Endothelial cell of umbilical vein (primary cell): ENCODE data around the gene FUCA2. TPM values are rescaled to one million over a fixed set of nuclear protein-coding genes. Genes with fewer than 3 reads are reported as not detected.

Source experiments
- BruUV-seq: library from RNA; stranded (reverse); fragments of 400-500 nt; replicated peaks from 2 replicates; lab custom pipeline; 2021; lab: Mats Ljungman, UMichigan
- CTCF ChIA-PET: fragments of 300-600, 350-600 bp; sonication (Branson Sonifier 250); formaldehyde crosslinking; loops from one replicate; lab custom pipeline; 2021; ENCODE audit warnings: antibody characterized with exemption, inconsistent platforms; lab: Charles Lee
- POLR2A ChIA-PET: fragments of 300-600, 350-600 bp; sonication (Branson Sonifier 250); formaldehyde crosslinking; loops from one replicate; lab custom pipeline; 2021; ENCODE audit warnings: antibody characterized with exemption, inconsistent platforms; lab: Charles Lee
- DNase-seq: peaks from one replicate; pipeline ENCODE4 v3.0.0-alpha.2; 2011; ENCODE audit warnings: low read depth, low spot score
- FAIRE-seq: peaks from 2 replicates; lab custom pipeline; 2011; peaks lifted over from hg19 to GRCh38; lab: Jason Lieb, UNC
- H2AFZ ChIP-seq: 2 replicates; pipeline ENCODE4 v1.6.0; 2012; ENCODE audit warnings: low read depth, low read length, control low read depth, inconsistent platforms
- H3K27ac ChIP-seq: 2 replicates; pipeline ENCODE4 v1.5.1; 2011; ENCODE audit warnings: low read depth, mild to moderate bottlenecking, control low read depth, low read length, moderate library complexity; ENCODE audit not compliant: insufficient read depth
- H3K27me3 ChIP-seq, 2 experiments: 2 replicates each; pipeline versions ENCODE4 v1.6.0 to v1.6.1; 2011; ENCODE audit warnings: low read length in 2 of 2, mixed read lengths in 1 of 2; ENCODE audit not compliant: control insufficient read depth in 2 of 2, insufficient read depth in 2 of 2
- H3K36me3 ChIP-seq, 2 experiments: 2 replicates in 1 of 2; 3 replicates in 1 of 2; pipeline ENCODE4 v1.5.1; 2011; ENCODE audit warnings: low read length in 2 of 2, mild to moderate bottlenecking in 1 of 2, moderate library complexity in 1 of 2; ENCODE audit not compliant: control insufficient read depth in 2 of 2, insufficient read depth in 2 of 2; ENCODE audit errors: extremely low read depth in 1 of 2
- H3K4me1 ChIP-seq: 3 replicates; pipeline ENCODE4 v1.5.1; 2011; ENCODE audit warnings: mild to moderate bottlenecking, low read length; ENCODE audit not compliant: control insufficient read depth, insufficient read depth; ENCODE audit errors: extremely low read depth
- H3K4me2 ChIP-seq: 2 replicates; pipeline ENCODE4 v1.6.1; 2011; ENCODE audit warnings: low read length, control low read depth, mixed read lengths; ENCODE audit not compliant: insufficient read depth
- H3K4me3 ChIP-seq, 3 experiments: fragments of 200-600 bp in 1 of 3; sonication (generic), shearing (Covaris generic) in 1 of 3; replicated peaks in 1 of 3; 2 replicates each; pipeline ENCODE4 v1.5.1; 2011 to 2016; ENCODE audit warnings: control low read depth in 3 of 3, low read length in 3 of 3, mild to moderate bottlenecking in 2 of 3, inconsistent platforms in 1 of 3, low read depth in 1 of 3, moderate library complexity in 1 of 3; ENCODE audit not compliant: insufficient read depth in 1 of 3
- H3K79me2 ChIP-seq: 2 replicates; pipeline ENCODE4 v1.6.0; 2012; ENCODE audit warnings: low read length, inconsistent platforms; ENCODE audit not compliant: control insufficient read depth, insufficient read depth
- H3K9ac ChIP-seq: replicated peaks from 2 replicates; pipeline ENCODE3; 2011; ENCODE audit warnings: low read length, control low read depth; ENCODE audit not compliant: insufficient read depth; ENCODE audit errors: extremely low read depth
- H3K9me1 ChIP-seq: replicated peaks from 3 replicates; pipeline ENCODE4 v1.6.0; 2011; ENCODE audit warnings: mild to moderate bottlenecking, low read length; ENCODE audit not compliant: control insufficient read depth, insufficient read depth; ENCODE audit errors: extremely low read depth
- H3K9me3 ChIP-seq: replicated peaks from 2 replicates; pipeline ENCODE4 v1.5.1; 2012; ENCODE audit warnings: low read length, inconsistent platforms; ENCODE audit not compliant: control insufficient read depth, insufficient read depth
- H4K20me1 ChIP-seq: replicated peaks from 2 replicates; pipeline ENCODE3; 2011; ENCODE audit warnings: mild to moderate bottlenecking, low read length; ENCODE audit not compliant: control insufficient read depth, insufficient read depth; ENCODE audit errors: extremely low read depth
- CTCF ChIP-seq, 2 donors: IDR thresholded peaks; 1 replicate in 1 of 2; 2 replicates in 1 of 2; pipeline ENCODE4 v1.5.1; 2011; ENCODE audit warnings: low read length in 2 of 2, mild to moderate bottlenecking in 2 of 2, moderate library complexity in 2 of 2, control low read depth in 1 of 2, inconsistent platforms in 1 of 2, low read depth in 1 of 2; ENCODE audit not compliant: insufficient read depth in 1 of 2; ENCODE audit errors: extremely low read depth in 1 of 2
- EZH2 ChIP-seq: IDR thresholded peaks from 2 replicates; pipeline ENCODE4 v1.6.1; 2012; ENCODE audit warnings: borderline replicate concordance, low read depth, mild to moderate bottlenecking, moderate library complexity, low read length, inconsistent platforms; ENCODE audit not compliant: severe bottlenecking
- FOS ChIP-seq: IDR thresholded peaks from 2 replicates; pipeline ENCODE4 v1.6.1; 2011; ENCODE audit warnings: mild to moderate bottlenecking, low read length, moderate library complexity, borderline replicate concordance; ENCODE audit not compliant: insufficient read depth
- GATA2 ChIP-seq: IDR thresholded peaks from 2 replicates; pipeline ENCODE4 v1.7.0; 2011; ENCODE audit warnings: low read depth, mild to moderate bottlenecking, moderate library complexity, mixed read lengths, low read length; ENCODE audit not compliant: insufficient read length, insufficient read depth
- JUN ChIP-seq: IDR thresholded peaks from 2 replicates; pipeline ENCODE4 v1.6.1; 2011; ENCODE audit warnings: borderline replicate concordance, low read depth; ENCODE audit not compliant: insufficient read length, insufficient read depth
- MAX ChIP-seq: IDR thresholded peaks from 2 replicates; pipeline ENCODE4 v1.6.1; 2011; ENCODE audit not compliant: insufficient read depth, insufficient read length
- POLR2A ChIP-seq: IDR thresholded peaks from 2 replicates; pipeline ENCODE4 v1.6.1; 2012; ENCODE audit warnings: low read depth, mild to moderate bottlenecking, control low read depth, low read length
- dilution Hi-C: fragments of 300-500 bp; cut with MboI; formaldehyde crosslinking; loops from one replicate; pipeline ENCODE4 v1.15.0; 2019; ENCODE audit warnings: low sequenced_read_pairs; ENCODE audit not compliant: extremely low pct_ligation_motif_present
- intact Hi-C: fragments of 100-400 bp; cut with micrococcal nuclease; formaldehyde crosslinking; loops from one replicate; pipeline ENCODE4 v1.10.0; 2022
- polyA plus RNA-seq, 4 experiments: library from polyadenylated mRNA; depleted of rRNA in 3 of 4; stranded (reverse) in 3 of 4; unstranded in 1 of 4; fragments of >200 nt; gene quantifications; 2 replicates each; pipeline versions ENCODE4 v1.2.1 to v1.2.3, GENCODE V29; 2011 to 2012; ENCODE audit warnings: missing spikeins in 1 of 4
- total RNA-seq: library from RNA; stranded (reverse); gene quantifications from 2 replicates; pipeline ENCODE4 v1.2.3, GENCODE V29; 2021

FUCA2 gene
- total and polyA plus RNA-seq, 2 donors (not counting 3 experiments of a cell fraction or from before 2014, with no cell fraction given): 29.7 to 80.9 TPM

GRCh38 chr6:143498428-143498827 is 13.1 kb downstream of the FUCA2 start:
- Histone ChIP-seq H3K9ac (no peak overlapping the region), H4K20me1 (no peaks in the 10 kb centered on the region), H3K36me3 (peaks cover 3 to 9% of the 10 kb centered on the region in 2 experiments), H3K27me3 (no peaks in the 10 kb centered on the region), H3K27ac (no peak overlapping the region), H3K4me3 (no peak overlapping the region), H2AFZ (no peak overlapping the region), H3K9me1 (no peaks in the 10 kb centered on the region), H3K79me2 (no peaks in the 10 kb centered on the region), H3K4me1 (no peaks in the 10 kb centered on the region), H3K4me2 (no peak overlapping the region), H3K9me3 (no peaks in the 10 kb centered on the region)
- intact Hi-C loops (no loop called here), dilution Hi-C loops (no loop called here)
- FAIRE-seq (no peak), DNase-seq (no peak)
- CTCF ChIA-PET: no interaction called here
- POLR2A ChIA-PET: no interaction called here
- TF ChIP-seq FOS (no peak), GATA2 (peak; percentile 30)
- no TSS peak for BruUV-seq

GRCh38 chr6:143496974-143497373 is 14.5 kb downstream of the FUCA2 start:
- Histone ChIP-seq H4K20me1 (no peaks in the 10 kb centered on the region), H3K9me1 (no peaks in the 10 kb centered on the region), H3K27me3 (no peaks in the 10 kb centered on the region), H3K9ac (no peak overlapping the region), H3K4me1 (no peaks in the 10 kb centered on the region), H2AFZ (no peak overlapping the region), H3K36me3 (peaks cover 3 to 9% of the 10 kb centered on the region in 2 experiments), H3K79me2 (no peaks in the 10 kb centered on the region), H3K4me3 (no peak overlapping the region), H3K4me2 (no peak overlapping the region), H3K27ac (no peak overlapping the region), H3K9me3 (no peaks in the 10 kb centered on the region)
- TF ChIP-seq JUN: no peak
- TF ChIP-seq POLR2A: no peak
- TF ChIP-seq MAX: no peak
- no peak for TF ChIP-seq EZH2
- no peak for TF ChIP-seq GATA2
- no peak for TF ChIP-seq FOS
- no peak for TF ChIP-seq CTCF (IDR thresholded peaks at IDR 0.05; ENCODE audit: extremely low read depth in 1 of 2, insufficient read depth in 1 of 2, low read depth in 1 of 2, low read length in 2 of 2)
- dilution Hi-C loops (no loop called here), intact Hi-C loops (no loop called here)
- no TSS peak for BruUV-seq
- ChIA-PET CTCF (interaction anchor here (0.7 to 1.4 kb wide), 2 partner anchors 10 to 55 kb away, joined by 3 read pairs; no protein-coding TSS in a partner anchor), POLR2A (interaction anchor here (0.6 kb wide), 1 partner anchor 324 kb away, joined by 3 read pairs; no protein-coding TSS in a partner anchor)
- no peak for DNase-seq
- FAIRE-seq: peak; percentile 18
